Stimulated activated CD4-positive, alpha-beta T cell treated with anti-CD3 and anti-CD28 coated beads, Interleukin-12 subunit alpha, Interleukin-12 subunit beta, amount 100 ng/mL, for 24 hours (primary cell): Measurements from ENCODE around the gene MBD5.
"Not testable (repeated sequence)": the region's sequence is repeated elsewhere in the genome, so short reads cannot be mapped to it uniquely, and the experiment has no call there.

Source experiments
- DNase-seq, 2 experiments: peaks; one replicate each; pipeline ENCODE4 v3.0.0-alpha.2; 2020; ENCODE audit warnings: low read depth in 2 of 2

MBD5 gene

GRCh38 chr2:148021059-148021861 lies at the start of gene MBD5:
MBD5 (plus strand) TSS chr2:148021091.
- DNase-seq, result peak in 1 of 2 experiments; percentile 24

- DNase-seq, result no peak
Measured at GRCh38 chr2:147976102-147976501, 44.8 kb upstream of the MBD5 start.

- no peak for DNase-seq
Measured at GRCh38 chr2:147977679-147978078, 43.2 kb upstream of the MBD5 start.

DNA sequence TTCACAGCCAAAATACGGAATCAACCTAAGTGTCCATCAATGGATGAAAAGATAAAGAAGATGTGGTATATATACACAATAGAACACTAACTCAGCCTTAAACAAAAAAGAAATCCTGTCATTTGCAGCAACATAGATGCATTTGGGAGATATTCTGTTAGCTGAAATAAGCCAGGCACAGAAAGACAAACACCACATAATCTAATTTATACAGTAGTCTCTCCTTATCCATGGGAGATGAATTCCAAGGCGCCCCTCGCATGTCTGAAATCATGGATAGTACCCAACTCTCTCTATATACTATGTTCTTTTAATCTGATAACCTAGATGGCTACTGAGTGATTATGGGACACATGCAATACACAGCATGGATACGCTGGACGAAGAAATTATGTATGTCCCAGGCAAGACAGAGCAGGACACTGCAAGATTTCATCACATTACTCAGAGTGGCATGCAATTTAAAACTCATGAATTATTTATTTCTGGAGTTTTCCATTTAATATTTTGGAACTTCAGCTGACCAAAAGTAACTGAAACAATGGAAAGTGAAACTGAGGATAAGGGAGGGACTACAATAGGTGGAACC lies 39.9 kb upstream of the MBD5 start:
- no peak for DNase-seq

- DNase-seq, result no peak
Measured at GRCh38 chr2:147989102-147989501, 31.8 kb upstream of the MBD5 start.

- DNase-seq, result no peak
Measured at GRCh38 chr2:147989809-147990403, 31.0 kb upstream of the MBD5 start.

DNA sequence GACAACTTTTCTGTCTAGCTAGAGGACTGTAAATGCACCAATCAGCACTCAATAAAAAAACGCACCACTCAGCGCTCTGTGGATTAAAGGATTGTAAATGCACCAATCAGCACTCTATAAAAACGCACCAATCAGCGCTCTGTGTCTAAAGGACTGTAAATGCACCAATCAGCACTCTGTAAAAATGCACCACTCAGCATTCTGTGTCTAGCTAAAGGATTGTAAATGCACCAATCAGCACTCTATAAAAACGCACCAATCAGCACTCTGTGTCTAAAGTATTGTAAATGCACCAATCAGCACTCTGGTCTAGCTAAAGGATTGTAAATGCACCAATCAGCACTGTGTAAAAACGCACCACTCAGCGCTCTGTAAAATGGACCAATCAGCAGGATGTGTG lies 25.9 kb upstream of the MBD5 start:
- DNase-seq, result not testable (repeated sequence)

GRCh38 chr2:147996828-147997227 lies 24.1 kb upstream of the MBD5 start:
- DNase-seq, result no peak

DNA sequence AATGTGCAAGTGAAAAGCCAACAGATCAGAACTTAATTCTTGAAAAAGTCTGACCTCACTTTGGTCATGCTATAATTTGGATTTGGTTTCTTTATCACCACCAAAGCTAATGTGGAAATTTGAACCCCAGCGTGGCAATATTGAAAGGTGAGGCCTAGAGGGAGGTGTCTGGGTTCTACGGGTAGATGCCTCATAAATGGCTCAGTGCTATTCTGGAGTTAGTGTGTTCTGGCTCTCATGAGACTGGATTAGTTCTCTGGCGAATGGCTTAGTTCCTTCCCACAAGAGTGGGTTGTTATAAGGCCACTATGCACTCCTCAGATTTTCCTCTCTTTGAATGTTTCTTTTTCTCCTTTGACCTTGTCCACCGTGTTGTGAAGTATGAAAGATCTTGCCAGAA lies 22.7 kb upstream of the MBD5 start:
- no peak for DNase-seq

DNA sequence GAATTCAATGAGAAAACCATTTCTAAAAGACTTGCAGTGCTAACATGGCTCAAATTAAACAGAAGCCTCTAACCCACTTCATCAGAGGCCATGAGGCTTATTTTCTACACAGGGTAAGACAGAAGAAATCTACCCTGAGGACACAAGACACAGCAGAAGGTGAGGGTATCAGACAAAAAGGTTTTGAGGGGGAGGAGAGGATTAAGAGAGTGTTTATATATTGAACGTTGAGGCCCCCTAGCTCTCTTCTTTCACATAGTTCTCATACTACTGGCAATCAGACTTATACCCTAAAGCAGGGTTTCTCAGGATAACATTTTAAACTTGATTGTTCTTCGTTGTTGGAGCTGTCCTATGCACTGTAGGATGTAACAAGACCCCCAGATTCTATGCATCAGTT lies 21.8 kb upstream of the MBD5 start:
- no peak for DNase-seq

DNA sequence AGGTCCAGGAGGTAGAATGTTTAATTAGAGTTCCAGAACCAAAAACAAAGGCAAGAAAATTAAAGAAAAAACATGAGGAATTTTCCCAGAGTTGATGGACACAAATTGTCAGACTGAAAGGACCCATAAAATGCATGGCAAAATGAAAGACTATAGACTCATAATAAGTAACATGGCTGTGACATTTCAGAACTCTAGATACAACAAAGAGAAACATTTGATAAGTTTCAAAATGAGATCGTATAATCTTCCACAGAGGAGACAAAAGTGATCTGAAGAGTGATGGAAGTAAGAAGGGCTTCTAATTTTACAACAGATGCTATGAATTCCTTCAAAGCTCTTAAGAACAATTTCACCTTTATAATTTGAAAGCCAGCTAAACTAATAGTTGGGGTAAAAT lies 20.8 kb upstream of the MBD5 start:
- no peak for DNase-seq

DNA sequence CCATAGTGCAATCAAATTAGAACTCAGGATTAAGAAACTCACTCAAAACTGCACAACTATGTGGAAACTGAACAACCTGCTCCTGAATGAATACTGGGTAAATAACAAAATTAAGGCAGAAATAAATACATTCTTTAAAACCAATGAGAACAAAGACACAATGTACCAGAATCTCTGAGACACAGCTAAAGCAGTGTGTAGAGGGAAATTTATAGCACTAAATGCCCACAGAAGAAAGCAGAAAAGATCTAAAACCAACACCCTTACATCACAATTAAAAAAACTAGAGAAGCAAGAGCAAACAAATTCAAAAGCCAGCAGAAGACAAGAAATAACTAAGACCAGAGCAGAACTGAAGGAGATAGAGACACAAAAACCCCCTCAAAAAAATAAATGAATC lies 18.5 kb upstream of the MBD5 start:
- not testable (repeated sequence) for DNase-seq

GRCh38 chr2:148006249-148007007 lies 14.5 kb upstream of the MBD5 start:
- no peak for DNase-seq

DNA sequence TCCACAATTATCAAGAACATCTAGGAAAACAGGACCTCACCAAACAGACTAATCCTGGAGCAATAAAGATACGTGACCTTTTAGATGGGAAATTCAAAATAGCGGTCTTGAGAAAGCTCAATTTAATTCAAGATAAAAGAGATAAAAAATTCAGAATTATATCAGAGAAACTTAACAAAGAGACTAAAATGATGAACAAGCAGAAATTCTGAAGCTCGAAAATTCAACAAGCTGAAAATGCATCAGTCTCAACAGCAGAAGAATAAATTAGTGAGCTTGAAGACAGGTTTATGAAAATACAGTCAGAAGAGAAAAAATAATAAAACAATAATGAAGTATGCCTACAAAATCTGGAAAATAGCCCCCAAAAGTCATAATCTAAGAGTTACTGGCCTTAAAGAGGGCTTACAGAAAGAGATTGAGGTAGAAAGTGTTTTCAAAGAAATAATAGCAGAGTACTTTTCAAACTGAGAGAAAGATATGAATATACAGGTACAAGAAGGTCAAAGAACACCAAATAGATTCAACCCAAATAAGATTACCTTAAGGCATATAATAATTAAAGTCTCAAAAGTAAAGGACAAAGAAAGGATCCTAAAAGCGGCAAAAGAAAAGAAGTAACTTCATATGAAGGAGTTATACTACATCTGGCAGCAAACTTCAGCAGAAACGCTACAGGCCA lies 13.5 kb upstream of the MBD5 start:
- DNase-seq, result no peak

- not testable (repeated sequence) for DNase-seq
Measured at GRCh38 chr2:148008411-148008810, 12.5 kb upstream of the MBD5 start.

DNA sequence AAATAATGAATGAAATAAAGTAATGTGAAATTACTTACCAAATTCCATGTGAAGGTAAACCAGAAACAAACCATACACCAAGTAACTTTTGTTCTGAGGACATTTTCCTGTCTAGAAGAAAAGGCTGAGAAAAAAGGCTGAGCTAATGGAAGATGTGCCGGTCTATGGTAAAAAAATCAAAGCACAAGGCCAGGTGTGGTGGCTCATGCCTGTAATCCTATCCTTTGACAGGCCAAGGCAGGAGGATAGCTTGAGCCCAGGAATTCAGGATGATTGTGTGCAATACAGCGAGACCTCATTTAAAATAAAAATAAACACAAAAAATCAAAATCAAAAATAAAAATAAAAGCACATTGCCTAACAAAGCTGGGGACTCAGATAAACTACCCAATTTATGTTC lies 7.0 kb upstream of the MBD5 start:
- DNase-seq, result no peak

DNA sequence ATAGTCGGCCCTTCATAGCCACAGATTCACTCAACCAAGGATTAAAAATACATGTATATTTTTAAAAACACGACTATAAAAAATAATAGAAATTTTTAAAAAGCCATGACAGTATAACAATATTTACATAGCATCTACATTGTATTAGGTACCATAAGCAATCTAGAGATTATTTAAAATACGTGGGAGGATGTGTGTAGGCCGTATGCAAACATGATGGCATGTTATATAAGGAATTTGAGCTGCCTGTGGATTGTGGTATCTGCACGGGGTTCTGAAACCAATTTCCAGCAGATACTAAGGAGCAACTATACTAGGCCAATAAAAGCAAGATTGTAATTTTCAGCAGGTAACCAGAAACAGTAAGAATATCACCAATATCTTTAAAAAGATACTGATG lies 6.3 kb upstream of the MBD5 start:
- no peak for DNase-seq

DNA sequence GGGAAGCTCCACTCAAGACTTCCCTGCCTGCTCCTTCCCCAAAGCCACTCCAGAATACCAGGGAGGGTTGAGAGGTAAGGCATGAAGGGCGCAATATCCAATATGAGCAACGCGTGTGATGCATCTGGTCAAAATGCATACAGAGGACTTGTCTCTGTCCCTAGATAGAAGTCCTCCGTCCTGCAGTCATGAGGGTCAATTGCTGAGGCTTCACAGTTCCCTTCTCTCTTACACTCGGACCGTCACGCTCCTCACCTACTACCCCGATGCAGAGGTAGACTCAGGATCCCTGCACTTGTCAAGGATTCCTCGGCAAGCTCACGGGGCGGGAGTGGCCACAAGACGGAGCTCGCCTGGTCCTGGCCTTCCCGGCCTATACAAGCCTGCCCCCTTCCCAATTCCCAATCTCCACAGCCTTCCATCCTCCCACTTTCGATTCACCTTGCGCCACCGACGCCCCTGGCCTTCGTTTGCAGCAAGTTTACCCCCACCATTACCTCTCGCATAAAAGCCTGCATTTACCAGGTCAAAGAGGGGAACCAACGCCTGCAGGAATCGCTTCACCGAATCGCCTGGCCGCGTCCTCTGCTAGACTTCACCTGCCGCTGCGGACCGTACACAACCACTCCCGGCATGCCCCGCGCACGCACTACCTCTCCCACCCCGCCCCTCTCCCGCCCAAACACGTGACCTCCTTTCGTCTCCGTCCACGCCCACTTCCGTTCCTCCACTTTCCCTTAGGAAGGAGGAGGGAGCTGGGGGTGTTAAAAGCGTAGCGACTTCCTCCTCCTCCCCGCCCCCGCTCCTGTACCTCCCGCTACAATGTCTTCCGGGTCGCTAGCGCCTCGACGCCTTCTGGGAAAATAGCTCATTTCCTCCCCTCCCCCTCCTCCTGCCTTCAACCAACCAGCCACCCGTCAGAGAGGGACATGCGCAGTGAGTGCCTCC lies 506 bp upstream of the MBD5 start, which contains the start of gene ORC4:
Gene ORC4 (minus strand): TSS at position 627 of the 948 bp plus-strand sequence. CDS start 44,779 bp downstream, outside the sequence.
- peak; percentile 96 to 97 for DNase-seq

DNA sequence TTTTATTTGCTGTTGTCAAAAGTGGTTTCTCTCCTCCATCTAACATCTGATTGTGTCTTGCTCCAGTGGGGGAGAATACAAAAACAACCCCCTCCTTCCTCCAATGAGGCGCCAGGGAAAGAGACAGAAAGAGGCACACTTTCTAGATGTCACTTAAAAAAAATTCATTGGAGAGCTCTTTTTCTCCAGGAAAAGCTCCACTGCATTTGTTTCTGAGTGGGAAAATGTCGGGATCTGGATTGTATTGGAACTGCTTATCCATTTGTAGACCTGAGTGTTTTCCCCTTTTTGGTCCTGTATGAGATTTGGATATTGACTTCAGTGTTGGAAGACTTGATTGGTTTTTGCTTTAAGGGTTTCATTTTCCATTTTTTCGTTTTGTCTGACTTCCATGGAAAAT lies 995 bp downstream of the MBD5 start:
- DNase-seq, result no peak

GRCh38 chr2:148022351-148022750 lies 1.5 kb downstream of the MBD5 start:
- DNase-seq, result no peak

- no peak for DNase-seq
Measured at GRCh38 chr2:148022882-148023281, 2.0 kb downstream of the MBD5 start.
